ENCODE measurements around the gene CIITA.

DNA sequence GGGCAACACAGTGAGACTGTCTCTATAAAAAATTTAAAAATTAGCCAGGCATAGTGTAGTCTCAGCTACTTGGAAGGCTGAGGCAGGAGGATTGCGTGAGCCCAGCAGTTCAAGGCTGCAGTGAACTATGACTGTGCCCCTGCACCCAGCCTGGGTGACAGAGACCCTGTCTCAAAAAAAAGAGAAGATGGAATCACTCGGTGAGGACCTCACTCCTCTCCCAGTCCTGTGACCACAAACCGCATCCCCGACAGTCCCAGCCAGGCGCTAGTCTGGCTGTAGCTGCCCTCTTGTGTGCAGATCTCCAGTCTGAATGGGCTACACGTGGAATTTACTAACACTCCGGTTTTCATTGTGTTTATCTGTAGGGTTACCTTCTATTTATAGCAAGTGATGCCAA lies 54.1 kb downstream of the CIITA start:
- TF ChIP-seq CHD4 (IDR thresholded peaks at IDR 0.05; ENCODE audit: insufficient read depth, insufficient replicate concordance, low read depth, low read length, poor library complexity, severe bottlenecking) = no peak
- TF ChIP-seq, protein P1, sequence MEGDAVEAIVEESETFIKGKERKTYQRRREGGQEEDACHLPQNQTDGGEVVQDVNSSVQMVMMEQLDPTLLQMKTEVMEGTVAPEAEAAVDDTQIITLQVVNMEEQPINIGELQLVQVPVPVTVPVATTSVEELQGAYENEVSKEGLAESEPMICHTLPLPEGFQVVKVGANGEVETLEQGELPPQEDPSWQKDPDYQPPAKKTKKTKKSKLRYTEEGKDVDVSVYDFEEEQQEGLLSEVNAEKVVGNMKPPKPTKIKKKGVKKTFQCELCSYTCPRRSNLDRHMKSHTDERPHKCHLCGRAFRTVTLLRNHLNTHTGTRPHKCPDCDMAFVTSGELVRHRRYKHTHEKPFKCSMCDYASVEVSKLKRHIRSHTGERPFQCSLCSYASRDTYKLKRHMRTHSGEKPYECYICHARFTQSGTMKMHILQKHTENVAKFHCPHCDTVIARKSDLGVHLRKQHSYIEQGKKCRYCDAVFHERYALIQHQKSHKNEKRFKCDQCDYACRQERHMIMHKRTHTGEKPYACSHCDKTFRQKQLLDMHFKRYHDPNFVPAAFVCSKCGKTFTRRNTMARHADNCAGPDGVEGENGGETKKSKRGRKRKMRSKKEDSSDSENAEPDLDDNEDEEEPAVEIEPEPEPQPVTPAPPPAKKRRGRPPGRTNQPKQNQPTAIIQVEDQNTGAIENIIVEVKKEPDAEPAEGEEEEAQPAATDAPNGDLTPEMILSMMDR (IDR thresholded peaks at IDR 0.05 in 2 of 3, conservative IDR thresholded peaks at IDR 0.05 in 1 of 3; ENCODE audit: insufficient read depth in 2 of 3, low read depth in 1 of 3, low read length in 3 of 3) = no peak
- no peak for TF ChIP-seq STAT5B (CRISPR knock-in tag; IDR thresholded peaks at IDR 0.05)
- TF ChIP-seq GABPA (tag; conservative IDR thresholded peaks at IDR 0.05; ENCODE audit: low read depth) = no peak
